OCI-M2 (cell line): ENCODE data around the gene WDR91.

Experiments
- DNase-seq: peaks from one replicate; lab custom pipeline; 2025; ENCODE audit not compliant: unreplicated experiment; lab: John Stamatoyannopoulos, UW

Gene WDR91

DNA sequence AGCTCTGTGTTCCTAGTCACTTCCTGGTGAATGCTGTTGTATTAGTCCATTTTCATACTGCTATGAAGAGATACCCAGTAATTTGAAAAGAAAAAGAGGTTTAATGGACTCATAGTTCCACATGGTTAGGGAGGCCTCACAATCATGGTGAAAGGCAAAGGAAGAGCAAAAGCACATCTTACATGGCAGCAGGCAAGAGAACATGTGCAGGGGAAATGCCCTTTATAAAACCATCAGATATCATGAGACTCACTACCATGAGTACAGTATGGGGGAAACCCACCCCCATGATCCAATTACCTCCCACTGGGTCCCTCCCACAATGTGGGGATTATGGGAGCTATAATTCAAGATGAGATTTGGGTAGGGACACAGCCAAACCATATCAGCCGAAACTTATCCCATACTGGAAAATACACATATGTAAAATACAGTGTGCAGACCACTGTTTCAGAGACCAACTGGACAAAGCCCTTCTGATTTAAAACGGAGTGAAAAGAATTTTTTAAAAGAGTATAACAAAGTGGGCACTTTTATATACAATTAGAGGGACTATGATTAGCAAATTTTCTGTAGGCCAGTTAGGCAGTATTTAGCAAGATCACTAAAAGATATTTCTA lies 48.8 kb downstream of the WDR91 start:
- DNase-seq: no peak

DNA sequence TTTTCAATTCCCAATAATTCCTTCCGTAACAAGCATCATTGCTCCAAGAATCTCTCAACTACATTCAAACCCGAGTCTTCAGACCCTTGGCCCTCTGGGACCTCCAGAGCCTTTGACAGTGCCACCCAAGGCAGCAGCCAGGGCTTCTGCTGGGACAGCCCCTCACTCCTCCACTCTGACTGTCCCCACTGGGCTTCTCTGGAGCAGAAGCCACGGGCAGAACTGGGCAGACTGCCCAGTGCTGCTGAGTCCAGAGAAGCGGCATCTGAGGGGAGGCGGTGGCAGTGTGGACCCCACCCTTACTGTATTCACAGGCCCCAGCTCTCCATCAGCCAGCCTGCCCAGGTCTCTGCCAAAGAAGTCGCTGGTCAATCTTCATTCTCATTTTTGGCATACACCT lies 49.7 kb downstream of the WDR91 start:
- DNase-seq: no peak

DNA sequence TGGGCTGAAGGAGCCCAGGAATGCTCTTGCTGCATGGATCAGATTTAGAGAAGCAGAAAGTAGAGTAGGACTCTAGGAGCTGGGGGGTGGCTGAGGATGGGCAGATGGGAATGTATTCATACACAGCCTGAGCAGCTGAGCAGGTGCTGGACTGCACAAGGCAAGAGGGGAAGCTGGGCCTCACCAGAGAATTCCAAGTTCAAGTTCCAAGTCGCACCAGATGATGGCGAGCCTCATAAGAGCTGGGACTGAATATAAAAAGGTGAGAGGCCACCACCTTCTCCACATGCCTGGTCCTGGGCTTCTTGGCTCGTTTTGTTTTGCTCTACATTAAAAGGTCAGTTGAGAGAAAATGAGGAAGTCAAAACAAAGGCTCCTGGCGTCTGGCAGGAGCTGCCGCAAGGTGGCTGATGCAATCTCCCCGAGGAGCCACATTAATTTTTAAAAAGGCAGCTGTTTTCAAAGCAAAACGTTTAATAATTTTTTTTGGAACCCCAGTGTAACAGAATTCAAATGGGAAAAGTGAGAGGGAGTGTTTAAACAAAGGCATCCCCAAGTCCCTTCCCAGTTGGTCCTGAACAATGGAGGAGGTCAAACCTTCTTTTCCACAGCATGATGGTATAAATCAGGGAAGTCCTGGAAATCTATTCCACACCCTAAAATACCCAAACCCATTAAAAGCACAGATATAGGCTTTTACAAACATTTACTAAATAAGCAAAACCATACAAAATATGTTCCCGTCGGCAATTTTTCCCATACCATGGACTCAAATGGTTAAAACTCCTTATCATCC lies 50.3 kb downstream of the WDR91 start:
- DNase-seq: no peak

DNA sequence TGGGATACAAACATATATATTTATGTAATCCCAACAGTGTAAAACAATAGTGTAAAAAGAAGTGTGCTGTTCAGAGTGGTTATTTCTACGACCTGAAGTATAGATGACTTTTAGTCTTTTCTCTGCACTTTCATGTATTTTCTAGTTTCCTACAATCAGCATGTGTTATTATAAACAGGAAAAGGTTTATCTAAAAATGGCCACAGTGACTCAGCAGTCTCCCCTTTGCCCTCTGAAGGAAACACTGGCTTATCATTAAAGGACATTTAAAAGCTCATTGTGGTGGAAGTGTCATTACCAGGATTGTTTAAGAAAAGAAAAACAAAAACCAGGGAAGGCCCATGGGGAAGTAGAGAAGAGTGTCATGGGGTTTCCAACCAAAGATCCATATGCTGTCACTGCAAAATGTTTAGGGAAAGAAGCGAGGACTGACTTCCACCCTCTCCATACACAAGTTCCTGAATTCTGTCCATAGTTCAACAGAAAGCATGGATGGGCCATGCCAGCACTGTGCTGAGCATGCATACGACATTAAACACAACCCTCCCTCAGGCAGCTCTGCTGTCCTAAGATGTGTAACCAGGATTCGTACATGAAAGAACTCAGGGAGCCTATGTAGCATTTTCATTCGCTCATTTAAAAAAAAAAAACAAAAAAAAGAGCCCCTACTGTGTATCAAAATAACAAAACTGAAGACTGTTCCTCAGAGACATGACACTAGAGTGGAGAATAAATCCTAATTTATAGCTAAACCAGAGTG lies 51.0 kb downstream of the WDR91 start:
- peak; percentile 85 for DNase-seq

DNA sequence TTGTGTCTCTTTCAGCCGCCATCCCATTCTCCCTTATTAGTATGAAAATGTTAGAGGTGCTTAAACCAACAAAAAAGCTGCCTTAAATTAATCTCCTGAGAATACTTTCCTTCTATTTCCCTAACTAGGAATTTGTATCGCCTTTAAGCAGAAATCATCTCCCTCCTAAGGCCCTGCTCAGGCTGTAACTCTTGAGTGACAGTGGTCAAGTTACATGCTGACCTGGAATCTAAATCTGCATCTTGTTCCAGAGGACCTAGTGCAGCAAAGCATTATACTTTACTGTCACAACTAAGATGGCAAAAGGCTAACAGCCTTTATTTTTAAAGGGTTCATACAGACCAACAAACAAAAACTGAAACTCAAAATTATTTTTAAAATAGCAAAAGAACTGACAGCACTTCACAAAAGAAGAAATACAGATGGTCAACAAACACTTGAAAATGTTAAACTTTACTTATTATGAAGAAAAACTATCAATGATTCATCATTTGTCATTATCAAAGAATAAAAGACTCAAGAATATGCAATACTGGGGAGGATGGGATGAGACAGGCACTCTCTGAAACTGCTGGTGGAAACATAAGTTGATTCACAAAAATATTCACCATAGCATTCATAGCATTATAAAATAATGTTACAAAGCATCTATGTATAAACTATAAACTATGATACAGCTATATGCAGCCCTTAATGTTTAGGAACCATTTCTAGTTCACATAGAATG lies 51.8 kb downstream of the WDR91 start:
- no peak for DNase-seq

DNA sequence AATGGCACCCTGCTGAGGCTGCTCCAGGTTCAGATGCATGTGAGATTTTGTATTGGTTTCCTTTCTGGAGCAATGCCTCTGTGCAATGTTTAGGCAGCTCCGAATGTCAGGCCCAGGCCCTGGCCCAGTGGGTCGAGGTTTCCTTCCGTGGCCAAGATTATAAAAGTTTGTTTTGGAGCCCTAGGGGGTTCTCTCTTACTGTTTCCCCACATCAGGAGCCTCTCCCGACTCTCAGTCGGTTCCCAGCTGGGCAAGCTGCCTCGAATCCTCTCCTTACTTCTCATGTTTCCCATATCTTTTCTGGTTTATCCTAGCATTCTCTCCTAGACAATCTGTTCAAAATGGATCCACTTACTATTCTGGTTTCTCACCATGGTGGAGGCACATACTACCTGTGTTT lies 52.5 kb downstream of the WDR91 start:
- DNase-seq: no peak

DNA sequence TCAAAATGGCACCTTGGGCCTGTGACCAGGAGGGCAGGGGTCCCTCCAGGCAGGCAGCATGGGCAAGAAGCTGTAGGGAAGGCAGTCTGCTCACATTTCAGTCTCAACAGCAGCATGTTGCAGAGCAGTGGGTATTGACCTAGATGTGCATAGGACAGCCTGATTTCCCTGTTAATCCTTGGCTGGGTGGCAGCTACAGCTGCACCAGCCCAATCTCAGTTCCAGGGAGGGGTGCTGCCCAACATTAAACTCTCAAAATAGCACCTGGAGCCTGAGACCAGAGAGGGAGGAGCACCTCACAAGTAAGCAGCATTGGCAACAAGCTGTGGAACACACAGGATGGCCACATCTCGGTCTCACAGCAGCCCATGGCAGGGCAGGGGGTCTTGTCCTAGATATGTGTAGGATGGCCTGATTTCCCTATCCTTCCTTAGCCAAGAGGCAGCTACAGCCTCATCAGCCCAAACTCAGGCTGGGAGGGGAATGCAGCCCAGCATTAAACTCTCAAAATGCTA lies 53.1 kb downstream of the WDR91 start:
- no peak for DNase-seq

DNA sequence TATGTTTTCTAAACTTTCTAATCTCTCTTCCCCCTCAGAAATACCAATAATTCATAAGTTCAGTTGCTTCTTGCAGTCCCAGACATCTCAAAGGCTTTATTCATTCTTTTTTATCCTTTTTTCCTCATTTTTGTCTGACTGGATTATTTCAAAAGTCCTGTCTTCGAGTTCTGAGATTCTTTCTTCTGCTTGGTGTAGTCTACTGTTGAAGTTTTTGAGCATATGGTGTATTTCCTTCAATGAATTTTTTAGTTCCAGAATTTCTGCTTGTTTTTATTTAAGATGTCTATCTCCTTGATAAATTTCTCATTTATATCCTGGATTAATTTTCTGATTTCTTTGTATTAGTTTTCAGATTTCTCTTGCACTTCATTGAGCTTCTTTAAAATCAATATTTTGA lies 55.0 kb downstream of the WDR91 start:
- no peak for DNase-seq

DNA sequence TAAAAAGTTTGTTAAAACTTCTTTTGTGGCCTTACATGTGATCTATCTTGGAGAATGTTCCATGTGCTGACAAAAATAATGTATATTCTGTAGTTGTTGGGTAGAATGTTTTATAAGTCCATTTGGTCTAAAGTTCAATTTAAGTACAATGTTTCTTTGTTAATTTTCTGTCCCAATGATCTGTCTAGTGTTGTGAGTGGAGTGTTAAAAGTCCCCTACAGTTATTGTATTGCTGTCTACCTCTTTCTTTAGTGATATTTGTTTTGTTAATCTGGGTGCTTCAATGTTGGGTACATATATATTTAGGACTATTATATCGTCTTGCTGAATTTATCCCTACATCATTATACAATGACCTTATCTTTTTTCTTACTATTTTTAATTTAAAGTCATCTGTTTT lies 56.6 kb downstream of the WDR91 start:
- DNase-seq: no peak

DNA sequence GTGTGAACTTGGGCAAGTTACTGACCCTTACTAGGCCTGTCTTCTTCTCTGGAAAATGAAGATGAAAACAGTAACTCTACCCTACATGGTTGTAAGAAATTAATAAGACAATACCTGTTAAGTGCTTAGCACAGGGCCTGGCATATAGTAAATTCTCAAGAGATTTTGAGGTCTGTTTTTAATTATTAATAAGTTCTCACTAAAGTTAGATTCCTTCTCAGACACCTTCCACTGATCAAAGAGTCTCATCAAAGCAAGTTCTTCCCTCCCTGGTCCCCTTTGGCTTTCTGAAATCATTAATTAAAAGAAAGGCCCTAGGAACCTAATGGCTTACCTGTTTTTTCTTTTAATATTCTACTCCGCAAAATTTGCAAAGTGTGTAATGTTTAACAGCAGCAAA lies 58.9 kb downstream of the WDR91 start:
- DNase-seq: no peak

DNA sequence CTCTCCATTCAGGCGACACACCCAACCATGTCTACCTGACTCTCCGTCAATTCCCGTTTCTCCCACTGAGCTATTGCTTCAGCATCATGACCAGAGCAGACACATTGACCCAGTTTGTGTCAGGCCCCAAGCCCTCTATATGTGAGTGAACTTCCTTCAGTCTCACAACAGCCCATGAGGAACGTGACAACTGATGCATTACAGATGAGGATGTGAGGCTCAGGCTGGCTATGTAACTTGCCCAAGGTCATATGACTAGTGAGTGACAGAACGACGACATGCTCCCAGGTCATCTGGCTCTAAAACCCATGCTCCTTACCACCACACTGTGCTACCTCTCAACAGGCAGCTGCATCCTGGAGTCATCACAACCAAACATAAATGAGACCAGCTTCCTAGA lies 59.8 kb downstream of the WDR91 start:
- no peak for DNase-seq

DNA sequence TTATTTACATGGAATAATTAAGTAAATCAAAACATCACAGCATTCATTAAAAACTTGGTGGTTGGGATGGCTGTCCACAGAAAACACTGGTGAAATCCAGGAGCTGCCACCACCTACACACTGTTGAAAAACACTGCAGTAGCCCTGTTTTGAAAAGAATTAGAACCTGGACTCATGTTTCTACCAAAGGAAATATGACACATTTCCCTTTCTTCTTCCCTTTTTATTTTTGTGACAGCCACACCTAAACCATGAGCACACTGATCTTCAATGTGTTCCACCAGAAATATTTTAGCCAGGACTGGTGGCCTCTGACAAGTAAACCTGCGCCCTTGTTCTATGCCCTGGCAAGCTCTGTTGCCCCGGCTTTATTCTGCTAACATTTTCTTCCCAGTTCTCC lies 60.2 kb downstream of the WDR91 start:
- DNase-seq: no peak

DNA sequence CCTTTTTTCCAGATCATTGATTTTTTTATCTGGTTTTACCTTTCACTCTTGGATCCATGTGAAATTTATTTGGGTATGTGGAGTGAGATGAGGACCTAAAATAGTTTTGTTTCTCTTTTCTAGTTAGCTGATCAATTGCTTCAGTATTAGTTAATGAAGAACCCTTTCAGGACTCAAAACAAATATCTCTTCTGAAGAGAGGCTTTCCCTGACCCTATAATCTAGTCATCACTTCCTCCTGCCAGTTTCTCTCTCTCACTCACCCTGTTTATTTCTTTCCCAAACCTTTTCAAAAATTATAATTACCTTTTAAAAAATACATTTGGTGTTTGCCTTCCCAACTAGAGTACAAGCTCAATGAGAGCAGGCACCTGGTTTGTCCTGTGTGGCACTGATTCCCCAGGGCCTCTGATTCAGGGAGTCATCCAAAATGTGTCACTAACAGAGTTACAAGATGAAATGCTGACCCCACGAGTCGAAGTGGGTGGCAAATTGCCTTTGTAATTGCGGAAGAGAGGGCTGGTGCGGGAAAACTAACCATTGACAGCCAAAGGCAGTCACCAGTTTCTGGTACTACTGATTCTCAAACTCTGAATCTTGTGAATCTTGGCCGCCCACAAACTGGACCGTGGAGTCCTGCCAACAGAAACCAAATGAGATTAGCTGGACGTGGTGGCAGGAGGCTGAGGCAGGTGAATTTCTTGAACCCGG lies 61.1 kb downstream of the WDR91 start:
- DNase-seq: no peak

DNA sequence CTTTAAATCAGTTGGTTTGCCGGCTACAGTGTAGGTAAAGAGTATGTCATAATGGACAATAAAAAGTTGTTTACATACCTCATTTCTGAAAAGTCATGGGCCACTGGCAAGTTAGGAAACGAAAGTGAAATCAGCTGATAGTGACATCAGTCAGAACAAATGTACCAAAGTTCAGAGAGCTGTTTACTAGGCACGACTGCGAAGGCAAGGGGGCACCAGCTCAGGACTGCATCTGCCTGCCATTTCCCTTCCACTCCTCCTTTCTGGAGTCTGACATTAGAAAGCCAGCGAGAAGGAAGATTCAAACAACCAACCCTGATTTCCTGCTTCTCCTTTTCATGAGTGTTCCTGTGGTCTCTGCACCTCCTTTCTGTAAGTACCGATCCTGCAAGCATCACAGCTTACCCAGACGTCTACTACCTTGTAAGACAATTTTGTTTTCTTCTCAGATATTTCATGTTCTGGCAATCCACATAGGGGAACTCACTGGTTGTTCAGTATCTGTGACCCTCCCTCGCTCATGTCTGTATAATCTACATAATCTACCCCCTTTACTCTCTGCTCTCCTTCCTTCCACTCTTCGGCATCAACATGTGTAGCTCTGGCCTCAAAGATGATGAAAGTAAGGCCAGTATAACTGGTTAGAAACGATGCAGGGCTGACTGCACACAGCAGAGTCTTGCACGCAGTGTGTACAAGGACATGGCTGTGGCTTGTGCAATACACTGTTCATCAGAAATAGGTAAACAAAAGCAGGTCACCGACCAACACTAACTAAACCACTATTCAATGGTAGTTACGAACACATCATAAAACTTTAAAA lies 63.2 kb downstream of the WDR91 start, which contains the start of gene TMEM140:
TSS of gene TMEM140 (plus strand) at position 174 of the 823 bp plus-strand sequence. CDS start 16,370 bp downstream, outside the sequence.
- DNase-seq: no peak

DNA sequence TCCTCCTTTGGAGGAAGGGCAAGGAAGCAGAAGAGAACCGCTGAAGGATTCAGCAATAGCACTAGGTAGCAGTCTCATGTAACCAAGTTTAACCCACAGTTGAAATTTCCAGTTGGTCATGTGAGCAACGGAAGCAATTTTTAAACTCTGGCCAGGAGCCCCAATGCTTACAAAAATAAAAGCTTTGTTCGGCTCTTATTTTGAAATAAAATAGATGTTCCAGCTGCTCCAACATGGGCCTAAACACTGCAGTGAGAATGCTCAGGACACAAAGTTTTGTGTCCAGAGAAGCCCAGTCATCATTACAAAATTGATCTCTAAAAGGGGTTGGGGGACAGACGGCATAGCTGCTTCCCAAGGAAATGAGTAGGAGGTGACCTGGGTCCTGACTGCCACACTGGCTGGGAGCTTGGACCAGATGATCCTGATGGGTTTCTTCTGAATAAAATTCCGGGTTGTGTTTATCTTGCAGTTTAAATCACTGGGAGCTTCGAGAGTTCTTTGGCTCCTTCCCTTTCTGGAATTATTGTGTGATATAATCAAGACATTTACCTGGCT lies 63.9 kb downstream of the WDR91 start:
- no peak for DNase-seq

DNA sequence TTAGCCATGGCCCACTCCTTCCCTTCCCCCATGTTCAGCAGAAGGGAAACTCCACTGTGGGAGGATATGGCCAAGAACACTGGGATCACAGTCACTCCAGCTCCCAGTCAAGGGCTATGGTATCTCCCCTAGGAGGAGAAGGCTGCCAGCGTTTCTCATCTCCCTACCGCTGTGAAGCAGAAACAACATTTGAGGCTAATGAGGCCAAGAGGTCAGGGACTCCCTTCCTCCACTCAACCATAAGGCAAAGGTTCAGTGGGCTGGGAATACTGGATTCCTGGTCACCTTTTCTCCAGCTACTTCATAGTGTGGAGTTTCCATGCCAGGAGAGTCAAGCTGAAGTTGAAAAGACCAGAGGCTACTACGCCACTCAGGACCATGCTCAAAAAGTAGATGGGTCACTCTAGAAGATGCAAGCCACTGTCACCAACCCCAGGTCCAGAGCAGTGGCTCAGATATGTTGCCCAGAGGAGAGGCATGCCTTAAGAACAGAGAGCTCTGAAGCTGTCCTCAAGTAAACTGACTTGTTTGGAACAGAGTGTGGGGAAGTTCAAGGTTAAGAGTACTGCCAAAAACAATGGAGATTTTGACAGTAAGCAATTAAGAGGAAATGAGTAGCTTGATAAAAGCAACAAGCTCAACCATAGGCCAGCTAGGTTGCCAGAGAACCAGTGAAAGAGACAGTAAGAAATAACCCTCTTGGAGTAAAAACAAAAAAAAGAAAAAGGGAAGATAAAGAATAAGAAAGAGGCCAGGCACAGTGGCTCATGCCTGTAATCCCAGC lies 67.2 kb downstream of the WDR91 start:
- DNase-seq: no peak
